Activated T-cell treated with anti-CD3 and anti-CD28 coated beads for 4 hours (primary cell): Measurements from ENCODE around the gene LPAR3.
"Not testable (repeated sequence)": the region's sequence is repeated elsewhere in the genome, so short reads cannot be mapped to it uniquely, and the experiment has no call there.

Experiments used
- DNase-seq: peaks from one replicate; pipeline ENCODE4 v3.0.0-alpha.2; 2020

LPAR3 gene, protein sequence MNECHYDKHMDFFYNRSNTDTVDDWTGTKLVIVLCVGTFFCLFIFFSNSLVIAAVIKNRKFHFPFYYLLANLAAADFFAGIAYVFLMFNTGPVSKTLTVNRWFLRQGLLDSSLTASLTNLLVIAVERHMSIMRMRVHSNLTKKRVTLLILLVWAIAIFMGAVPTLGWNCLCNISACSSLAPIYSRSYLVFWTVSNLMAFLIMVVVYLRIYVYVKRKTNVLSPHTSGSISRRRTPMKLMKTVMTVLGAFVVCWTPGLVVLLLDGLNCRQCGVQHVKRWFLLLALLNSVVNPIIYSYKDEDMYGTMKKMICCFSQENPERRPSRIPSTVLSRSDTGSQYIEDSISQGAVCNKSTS

DNA sequence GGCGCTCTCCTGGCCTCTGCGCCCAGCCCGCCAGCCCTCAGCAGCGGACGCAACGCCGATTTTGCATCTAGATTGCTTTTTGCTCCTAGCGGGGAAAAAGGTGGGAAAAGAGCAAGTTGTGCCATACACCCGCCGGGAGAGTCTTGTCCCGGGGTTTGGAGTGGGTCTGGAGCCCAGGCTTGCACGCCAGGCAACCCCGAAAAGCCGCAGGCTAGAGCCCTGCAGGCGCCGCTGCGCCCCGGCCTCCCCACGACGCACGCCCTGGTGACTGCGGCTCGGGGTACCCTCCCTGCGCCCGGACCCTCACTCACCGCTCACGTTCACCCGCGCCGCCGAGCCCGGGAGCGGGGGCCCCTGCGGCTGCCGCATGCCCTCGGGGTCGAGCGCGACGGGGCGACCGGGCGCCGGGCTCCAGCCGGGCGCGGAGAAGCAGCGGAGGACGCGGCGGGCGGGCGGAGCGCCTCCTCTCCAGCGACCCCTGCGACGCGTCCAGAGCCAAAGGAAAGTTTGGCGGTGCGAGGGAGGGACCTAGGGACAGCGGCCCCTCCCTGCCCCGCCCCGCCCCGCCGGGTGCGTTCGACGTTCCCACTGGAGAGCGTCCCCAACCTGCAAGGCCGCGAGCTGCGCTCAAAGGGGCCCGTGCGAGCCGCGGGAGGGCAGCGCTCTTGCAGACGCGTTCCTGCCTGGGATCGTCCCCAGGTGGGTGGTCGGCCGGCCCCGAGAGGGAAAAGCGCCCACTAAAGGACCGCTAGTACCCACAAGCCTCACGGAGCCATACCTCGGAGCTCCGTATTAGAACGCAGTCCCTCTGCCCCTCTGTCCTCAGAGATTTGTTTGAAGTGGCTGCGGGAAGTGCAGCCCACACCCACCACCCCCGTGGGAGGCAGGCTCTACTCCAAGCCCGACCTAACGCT lies at the start of gene LPAR3:
Gene LPAR3, minus strand, starts transcription at position 502 of the 914 bp plus-strand sequence. CDS start 27,086 bp downstream, outside the sequence.
- DNase-seq = no peak

DNA sequence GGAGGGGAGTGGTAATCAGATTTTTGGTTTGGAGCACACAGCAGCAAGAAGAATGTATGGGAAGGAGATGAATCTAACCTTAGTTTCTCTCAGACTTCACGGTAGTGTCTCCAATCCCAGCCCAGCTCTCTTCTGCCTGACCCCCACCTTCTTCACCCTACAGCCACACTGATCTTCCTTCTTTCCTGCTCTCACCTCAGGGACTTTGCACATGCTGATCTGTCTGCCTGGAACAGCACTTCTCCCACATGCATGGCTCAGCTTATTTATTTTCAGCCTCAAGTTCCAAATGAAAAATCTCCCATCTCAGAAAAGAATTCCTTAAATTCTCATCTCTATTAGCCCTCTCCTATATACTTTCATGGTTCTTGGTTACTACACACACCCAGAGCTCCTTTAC lies 48.8 kb upstream of the LPAR3 start:
- DNase-seq = no peak

DNA sequence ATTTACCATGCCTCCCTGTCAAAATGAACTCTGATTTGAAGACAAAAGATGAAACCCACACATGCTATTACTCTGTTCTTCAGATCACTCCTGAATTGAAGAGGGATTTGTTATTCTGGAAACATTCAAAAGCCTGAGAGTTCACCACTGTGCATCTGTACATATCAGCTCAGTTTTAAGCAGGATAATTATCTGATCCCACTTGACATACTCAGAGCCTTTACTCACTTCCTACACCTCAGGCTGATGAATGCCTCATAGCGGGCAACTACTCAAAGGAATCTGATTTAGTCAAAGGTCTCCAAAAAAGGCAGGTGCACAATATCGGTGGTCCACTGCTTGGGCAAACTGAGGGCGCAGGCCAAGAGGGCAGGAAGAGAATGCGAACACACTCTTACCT lies 47.5 kb upstream of the LPAR3 start:
- no peak for DNase-seq

DNA sequence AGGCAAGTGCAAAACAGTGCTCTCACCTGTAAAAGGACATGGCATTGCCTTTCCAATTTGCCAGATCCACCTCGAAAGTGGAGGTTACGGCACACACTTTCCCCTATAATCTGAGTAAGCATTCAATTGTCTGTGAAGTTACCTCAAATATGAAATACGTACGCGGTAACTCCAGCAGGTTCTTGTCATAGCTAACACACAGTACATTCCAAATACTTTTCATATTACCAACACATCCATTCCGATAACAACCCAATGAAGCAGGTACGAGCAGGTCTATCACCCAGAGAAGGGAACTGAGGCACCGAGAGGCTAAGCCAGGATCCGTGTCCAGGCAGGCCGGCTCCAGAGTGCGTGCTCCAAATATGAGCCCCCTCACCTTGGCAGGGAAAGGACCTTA lies 46.8 kb upstream of the LPAR3 start:
- DNase-seq = no peak

DNA sequence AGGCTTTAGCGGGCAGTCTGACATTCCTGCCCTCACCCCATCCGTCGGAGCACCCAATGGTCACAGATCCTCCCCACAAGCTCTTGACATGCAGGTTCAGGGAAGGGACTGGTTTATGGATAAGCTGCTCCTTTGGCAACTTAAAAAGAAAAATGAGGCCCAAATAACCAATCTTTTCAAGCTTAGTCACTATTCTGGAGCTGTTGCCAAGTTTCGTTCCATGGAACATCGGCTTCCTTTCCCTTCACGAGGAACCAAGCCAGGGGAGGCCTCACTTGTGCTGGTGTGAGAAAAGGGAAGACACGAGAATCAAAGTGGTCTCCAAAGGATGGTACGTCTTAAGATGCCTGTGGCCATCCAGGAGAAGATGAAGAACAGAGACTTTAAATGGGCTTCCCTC lies 46.1 kb upstream of the LPAR3 start:
- DNase-seq = no peak

DNA sequence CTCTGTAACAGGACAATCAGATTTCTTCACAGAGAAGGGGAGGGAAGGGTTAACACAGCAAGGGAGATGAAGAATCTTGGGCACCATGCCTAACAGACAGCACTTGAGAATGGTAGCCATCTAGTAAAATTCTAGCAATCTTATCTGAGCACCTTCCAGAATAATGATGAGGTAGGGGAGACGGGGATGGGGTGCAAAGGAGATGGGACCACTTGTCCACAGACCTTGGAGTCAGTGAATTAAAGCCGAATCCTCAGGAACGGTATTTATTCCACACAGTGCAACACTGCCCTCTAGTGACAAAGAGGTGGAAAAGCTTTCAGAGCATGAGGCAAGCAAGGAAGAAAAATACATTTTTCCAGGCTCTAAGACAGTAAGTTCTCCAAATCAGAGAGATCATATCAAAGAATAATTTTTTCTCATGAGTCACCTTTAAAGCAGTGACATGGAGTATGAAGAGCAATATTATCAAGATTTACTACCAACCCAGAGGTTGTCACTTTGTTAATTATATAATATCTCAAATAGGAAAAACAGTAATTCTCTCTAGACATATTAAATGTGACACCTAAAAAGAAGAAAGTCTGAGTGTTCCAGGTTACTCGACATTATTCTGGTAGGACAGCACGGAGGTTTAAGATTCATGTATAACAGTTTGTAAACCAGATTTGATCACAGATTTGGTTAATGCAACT lies 43.3 kb upstream of the LPAR3 start:
- DNase-seq = peak; percentile 34

DNA sequence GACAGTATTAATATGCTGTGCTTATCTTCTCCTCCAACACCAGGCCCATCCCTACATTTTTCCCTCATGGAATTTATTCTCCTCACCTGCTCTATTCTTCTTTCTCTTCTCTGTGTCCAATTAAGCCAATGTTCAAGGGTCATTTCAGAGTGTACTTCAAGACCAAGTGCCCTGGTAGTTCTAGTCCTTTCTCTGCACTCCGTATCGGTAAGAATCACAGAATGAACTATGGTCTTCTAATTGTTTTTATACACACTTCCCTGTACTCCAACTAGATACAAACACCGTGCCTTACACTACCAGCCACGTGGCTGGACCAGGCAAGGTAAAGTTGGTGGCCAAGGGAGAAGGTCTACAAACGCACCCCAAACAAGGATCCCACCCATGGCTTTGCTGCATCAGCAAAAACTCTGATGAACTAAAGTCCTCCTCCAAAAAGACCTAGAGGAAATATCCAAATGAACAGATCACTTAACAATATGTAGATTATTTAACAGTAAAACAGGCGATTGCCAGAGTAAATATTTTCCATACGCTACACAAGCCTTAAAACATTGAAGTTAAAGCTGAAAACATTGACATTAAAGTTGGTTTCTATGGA lies 40.1 kb upstream of the LPAR3 start:
- DNase-seq = no peak

DNA sequence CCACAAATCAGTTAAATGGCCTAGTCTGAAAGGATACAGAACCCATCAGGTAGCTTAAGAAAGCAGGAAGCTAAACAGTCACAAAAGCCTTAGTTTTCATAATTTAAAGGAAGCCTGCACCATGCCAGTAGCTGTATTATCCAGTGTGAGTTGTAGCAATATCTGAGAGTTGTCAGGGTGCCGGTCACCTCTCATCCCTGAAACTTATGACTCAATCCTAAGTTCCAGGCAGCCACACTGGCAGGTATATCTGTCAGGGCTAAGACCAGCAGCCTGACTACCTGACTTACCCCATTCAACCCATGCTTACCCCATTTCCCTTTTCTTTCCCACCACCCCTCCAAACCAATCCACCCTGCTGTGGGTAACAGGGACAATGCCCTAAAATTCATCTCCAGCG lies 37.8 kb upstream of the LPAR3 start:
- DNase-seq = no peak

DNA sequence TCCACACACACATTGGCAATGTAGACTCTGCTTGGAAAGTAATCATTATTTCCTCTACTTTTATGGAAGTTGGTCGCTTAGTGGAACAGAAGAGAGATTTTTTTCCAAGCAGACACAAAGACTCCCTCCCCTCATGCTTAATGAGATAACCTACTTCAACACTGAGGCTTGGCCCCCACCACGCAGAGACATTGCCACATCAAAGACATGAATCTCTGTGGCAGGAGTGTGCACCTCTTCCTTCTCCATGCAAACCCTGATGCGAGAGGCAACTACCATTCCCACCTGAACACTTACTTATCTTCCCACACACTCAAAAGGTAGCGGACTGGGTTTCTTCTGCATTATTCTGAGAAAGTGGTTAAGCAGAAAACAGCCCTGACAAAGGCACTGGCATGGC lies 37.3 kb upstream of the LPAR3 start:
- DNase-seq = no peak

DNA sequence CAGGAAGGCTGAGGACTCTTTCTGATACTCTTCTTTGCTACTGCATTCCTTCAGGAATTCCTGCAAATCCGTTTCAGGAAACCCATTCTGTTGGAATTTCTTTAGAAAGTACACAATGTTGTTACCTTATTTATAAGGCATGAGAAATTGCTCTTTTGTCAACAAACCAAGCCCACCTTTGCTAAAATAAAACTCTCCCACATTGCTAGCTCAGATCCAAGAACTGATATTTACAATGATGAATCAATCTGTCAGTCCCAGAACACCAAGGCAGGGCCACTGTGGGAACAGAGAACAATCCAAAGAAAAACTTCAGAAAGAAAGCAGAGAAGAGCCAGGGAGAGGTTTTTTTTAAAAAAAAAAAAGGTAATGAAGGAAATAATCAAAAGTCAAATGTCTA lies 36.6 kb upstream of the LPAR3 start:
- DNase-seq = no peak

DNA sequence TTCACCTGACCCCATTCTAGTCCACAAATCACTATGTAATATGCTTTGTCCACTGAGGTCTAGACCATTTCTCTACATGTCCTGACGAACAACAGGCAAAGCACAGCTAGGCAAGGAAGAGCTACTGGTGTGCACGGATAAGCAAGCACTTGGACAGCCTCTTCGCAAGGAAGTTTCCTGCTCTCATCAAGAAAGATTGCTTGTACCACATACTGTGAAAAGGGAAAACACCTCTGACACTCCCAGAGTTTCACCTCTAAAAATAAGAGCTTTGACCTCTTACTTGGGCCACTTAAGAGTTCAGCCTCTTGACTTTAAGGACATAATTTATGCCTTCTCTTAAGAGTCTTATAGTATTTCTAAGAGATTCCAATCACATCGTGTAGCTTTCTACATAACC lies 36.0 kb upstream of the LPAR3 start:
- DNase-seq = no peak

DNA sequence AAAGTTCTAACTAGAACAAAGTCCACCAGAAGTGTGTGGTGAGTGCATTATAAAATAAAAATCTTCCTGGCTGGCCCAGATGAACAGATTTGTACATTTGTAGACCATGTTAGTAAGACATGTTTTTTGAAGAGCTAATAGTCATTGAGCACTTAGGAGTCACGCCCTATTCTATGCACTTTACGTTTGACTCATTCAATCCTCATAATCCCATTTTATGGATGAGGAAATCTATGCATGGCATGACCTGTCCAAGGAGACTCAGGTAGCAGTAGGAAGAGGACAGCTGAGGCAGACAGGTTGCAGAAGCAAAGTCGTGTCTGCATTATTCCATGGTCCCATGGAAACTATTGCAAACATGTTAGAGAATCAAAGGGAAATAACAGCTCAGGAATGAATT lies 30.3 kb upstream of the LPAR3 start:
- DNase-seq = no peak

DNA sequence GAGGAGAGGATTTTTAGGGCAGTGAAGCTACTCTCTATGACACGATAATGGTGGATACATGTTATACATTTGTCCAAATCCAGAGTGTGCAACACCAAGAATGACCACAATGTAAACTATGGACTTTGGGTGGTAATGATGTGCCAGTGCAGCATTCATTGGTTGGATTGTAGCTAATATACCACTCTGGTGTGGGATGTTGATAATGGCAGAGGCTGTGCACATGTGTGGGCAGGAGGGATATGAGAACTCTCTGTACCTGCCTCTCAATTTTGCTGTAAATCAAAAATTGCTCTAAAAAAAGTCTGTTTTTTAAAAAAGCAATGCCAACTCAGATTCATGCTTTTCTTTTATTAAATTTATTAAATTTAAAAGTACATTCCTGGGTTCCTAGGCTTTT lies 27.2 kb upstream of the LPAR3 start:
- no peak for DNase-seq

DNA sequence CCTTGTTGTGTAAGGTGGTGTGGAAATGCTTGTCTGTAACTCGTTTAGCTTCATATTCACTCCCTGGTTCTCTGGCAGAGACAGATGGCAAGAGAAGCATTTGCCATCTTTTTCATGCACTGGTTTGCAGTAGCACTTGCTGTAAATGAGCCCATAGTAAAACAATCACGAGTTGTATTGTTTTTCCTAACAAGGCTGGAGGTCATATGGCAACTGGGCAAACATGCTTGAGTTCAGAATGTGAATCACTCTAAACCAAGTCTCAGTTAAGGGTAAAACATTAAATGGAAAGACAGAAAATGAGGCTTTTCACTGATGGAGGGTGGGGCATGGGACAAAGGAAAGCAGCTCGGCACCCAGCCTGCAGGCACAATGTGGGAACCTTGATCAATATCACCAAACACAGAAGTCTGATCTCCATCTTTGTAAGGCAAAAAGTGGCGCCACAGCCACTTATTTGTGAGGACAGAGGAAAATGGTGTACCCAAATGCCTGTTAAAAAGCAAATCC lies 26.5 kb upstream of the LPAR3 start:
- DNase-seq = no peak

DNA sequence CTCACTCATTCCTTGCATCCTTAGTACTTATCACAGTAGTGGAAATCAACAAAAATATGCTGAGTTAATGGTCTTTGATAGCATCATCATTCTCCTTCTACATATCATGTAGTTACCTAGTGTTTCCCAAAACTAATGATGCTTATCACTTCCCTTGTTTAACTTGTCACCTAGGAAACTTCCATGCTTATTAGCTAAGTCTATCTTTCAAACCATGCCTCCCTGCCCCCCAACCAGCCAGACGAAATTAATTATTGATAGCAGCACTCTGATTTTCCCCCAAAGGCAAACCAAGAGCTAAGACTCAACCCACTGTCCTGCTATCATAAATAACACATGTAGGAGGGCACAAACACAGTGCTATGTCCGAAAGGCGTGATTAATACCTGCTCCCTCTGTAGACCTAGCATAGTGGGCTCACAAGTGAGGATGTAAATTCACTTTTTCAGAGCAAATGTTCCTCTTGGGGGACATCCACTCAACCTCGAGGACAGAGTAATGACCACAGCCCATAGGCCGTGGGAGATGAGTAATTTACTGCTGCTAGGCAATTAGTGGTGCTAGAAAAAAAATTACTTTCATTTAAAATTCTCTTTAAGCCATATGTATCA lies 25.8 kb upstream of the LPAR3 start:
- no peak for DNase-seq

DNA sequence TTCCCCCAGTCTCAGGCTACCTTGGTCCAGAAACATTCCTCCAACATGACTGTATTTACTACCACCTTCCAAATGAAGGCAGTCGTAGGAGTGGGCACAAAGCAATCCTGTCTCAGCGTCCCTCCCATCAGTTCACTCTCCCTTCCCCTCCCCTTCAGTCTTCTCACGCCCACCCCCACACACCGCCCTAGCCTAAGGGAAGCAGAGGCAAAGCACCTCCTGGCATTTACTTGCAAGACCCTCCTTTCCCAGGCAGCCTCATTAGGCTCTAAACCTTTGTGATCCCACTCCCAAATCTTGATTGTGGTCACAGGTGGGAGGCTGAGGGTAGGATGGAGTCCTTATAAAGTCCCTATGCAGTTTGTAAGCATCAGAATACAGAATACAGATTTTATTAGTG lies 23.9 kb upstream of the LPAR3 start:
- DNase-seq = no peak

DNA sequence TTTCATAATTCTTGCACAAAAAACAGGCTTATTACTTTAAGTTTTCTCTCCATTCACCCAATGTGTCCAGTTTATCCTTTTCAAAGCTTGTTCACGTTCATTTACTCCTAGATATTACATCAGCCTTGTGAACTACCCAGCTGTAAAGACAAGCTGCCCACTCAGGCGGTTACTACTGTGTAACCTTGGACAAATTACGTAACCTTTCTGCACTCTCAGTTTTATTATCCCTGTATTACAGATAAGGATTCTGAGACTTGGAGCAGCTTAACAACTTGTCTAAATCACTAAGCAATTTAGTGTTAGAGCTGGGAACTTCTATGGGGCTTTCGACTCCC lies 20.5 kb upstream of the LPAR3 start:
- no peak for DNase-seq

DNA sequence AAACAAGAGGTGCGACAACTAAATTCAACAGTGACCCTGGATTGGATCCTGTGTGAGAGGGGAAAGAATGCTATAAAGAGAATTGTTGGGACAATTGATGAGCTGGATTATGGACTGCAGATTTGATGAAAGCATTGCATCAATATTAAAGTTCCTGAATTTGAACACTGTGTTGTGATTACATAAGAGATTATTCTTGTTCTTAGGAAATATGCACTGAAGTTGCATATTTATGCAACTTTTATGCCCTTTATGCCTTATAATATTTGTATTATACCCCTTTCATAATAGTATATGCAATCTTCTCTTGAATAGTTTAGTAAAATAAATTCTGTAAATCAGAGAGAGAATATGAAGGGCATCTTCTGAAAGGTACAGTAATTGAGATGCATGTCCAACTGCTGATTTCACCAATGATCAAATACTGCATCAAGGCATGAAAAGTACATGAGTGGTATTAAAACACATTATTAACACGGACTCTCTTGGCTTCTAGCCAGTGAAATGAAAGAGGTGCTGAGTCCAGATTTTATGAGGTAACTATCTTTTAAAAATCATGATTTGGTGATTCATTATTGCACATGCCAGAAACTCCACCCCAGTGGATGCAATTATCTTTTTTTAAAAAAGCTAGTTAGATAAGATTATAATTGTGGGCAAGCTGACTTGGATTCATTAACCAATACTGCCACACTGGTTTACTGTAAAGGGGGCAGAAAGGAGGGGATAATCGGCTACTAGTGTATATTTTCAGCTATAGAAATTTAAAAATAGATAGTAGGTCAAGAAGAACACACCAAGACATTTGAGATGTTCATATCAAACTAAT lies 19.9 kb upstream of the LPAR3 start:
- no peak for DNase-seq

DNA sequence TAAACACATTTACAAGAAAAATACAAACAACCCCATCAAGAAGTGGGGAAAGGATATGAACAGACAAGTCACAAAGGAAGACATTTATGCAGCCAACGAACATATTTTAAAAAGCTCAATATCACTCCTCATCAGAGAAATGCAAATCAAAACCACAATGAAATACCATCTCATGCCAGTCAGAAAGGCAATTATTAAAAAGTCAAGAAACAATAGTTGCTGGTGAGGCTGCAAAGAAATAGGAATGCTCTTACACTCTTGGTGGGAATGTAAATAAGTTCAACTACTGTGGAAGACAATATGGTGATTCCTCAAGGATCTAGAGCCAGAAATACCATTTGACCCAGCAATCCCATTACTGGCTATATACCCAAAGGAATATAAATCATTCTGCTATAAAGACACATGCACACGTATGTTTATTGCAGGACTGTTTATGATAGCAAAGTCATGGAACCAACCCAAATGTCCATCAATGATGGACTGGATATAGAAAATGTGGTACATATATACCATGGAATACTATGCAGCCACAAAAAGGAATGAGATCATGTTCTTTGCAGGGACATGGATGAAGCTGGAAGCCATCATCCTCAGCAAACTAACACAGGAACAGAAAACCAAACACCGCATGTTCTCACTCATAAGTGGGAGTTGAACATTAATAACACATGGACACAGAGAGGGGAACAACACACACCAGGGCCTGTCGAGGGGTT lies 15.9 kb upstream of the LPAR3 start:
- not testable (repeated sequence) for DNase-seq

DNA sequence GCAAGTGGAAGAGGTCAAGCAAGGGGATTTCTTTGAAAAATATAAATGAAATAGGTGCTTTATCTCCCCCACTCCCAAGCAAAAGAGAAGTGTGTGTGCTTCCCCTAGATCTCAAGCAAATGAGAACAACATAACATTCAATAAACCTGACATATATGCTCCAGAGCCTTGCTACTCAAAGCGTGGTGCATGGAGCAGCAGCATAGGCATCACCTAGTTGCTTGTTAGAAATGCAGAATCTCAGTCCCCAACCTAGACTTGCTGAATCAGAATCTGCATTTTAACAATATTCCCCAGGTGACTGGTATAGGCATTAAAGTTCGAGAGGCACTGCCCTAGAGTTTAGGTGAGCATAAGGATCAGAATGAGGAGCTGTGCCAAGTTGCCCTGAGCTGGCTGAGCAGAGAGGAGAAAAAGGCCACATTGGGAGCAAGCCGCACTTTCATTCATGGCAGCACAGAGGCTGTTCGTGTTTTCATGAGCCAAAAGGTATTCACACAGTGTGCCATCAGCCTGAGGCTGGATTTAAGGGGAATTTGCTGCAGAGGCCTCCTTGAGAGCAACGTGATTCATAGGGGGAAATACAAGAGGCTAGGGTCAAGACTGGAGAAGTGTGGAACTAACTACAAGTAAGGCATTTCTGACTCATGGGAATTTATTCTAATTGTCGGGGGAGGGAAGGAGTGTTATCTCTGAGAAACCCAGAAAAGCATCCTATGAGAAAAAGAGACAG lies 14.3 kb upstream of the LPAR3 start:
- DNase-seq = no peak
